ENCODE measurements around the gene SEMA6A. TPM values are rescaled to one million over a fixed set of nuclear protein-coding genes. Genes with fewer than 3 reads are reported as not detected.

SEMA6A gene
- total and polyA plus RNA-seq, 2 experiments from 2014 or later = 233 to 400 TPM

- Histone ChIP-seq H2AFZ (no peak overlapping the region), H3F3A (replicated peaks; ENCODE audit: low read depth) (peaks cover 7% of the 10 kb centered on the region), H3K79me2 (replicated peaks; ENCODE audit: insufficient read depth) (peaks cover 80% of the 10 kb centered on the region), H3K27me3 (ENCODE audit: insufficient read depth) (no peaks in the 10 kb centered on the region), H3K9me2 (ENCODE audit: insufficient read depth) (no peaks in the 10 kb centered on the region), H3K4me1 (ENCODE audit: insufficient read depth) (peaks cover 46% of the 10 kb centered on the region), H3K36me3 (ENCODE audit: insufficient read depth) (no peaks in the 10 kb centered on the region; the same call in 1 of the 2 replicates), H3K27ac (ENCODE audit: low read depth) (peak overlapping the region; percentile 60; the same call in 1 of the 2 replicates), H3K4me3 (peak overlapping the region; percentile 98), H3K4me2 (peak overlapping the region; percentile 90), H4K20me1 (replicated peaks; ENCODE audit: insufficient read depth) (peaks cover 46% of the 10 kb centered on the region)
- Mint-ChIP-seq H3K9me3 (no peaks in the 10 kb centered on the region; the same call in 2 of the 3 replicates), H3K4me3 (peak overlapping the region; percentile 99), H3K27me3 (ENCODE audit: insufficient read depth, low read depth, poor library complexity) (peaks cover 13% of the 10 kb centered on the region), H3K4me1 (peaks cover 42% of the 10 kb centered on the region), H3K36me3 (ENCODE audit: low read depth) (peaks cover 42% of the 10 kb centered on the region), H3K27ac (peak overlapping the region; percentile 94)
- TF ChIP-seq POLR2AphosphoS5 (IDR thresholded peaks at IDR 0.05; ENCODE audit: low read depth) (peak; percentile 45), ZNF331 (CRISPR knock-in tag; IDR thresholded peaks at IDR 0.05; ENCODE audit: low read depth) (no peak)
- DNase-seq (ENCODE audit: low spot score) (peak; percentile 56), ATAC-seq (peak; percentile 7)
Observed at GRCh38 chr5:116572350-116573278, 2.0 kb downstream of the SEMA6A start.

GRCh38 chr5:116571568-116572349 lies 2.9 kb downstream of the SEMA6A start:
- H3K4me3 Mint-ChIP-seq = peak overlapping the region; percentile 99
- Histone ChIP-seq H3K4me1 (ENCODE audit: insufficient read depth) (peaks cover 49% of the 10 kb centered on the region), H3F3A (replicated peaks; ENCODE audit: low read depth) (peaks cover 7% of the 10 kb centered on the region), H3K27ac (ENCODE audit: low read depth) (no peak overlapping the region), H4K20me1 (replicated peaks; ENCODE audit: insufficient read depth) (peaks cover 52% of the 10 kb centered on the region), H3K27me3 (ENCODE audit: insufficient read depth) (no peaks in the 10 kb centered on the region), H3K9me2 (ENCODE audit: insufficient read depth) (no peaks in the 10 kb centered on the region), H3K4me3 (peak overlapping the region; percentile 98), H2AFZ (no peak overlapping the region), H3K36me3 (ENCODE audit: insufficient read depth) (no peaks in the 10 kb centered on the region; the same call in 1 of the 2 replicates), H3K79me2 (replicated peaks; ENCODE audit: insufficient read depth) (peaks cover 89% of the 10 kb centered on the region), H3K4me2 (peak overlapping the region; percentile 90)
- peaks cover 48% of the 10 kb centered on the region for H3K36me3 Mint-ChIP-seq (ENCODE audit: low read depth)
- TF ChIP-seq EZH2phosphoT487 (IDR thresholded peaks at IDR 0.05; ENCODE audit: unreplicated experiment) = no peak
- peak in 1 of 2 experiments; percentile 19; a peak in 1 of 4 replicates for TF ChIP-seq CTCF (conservative IDR thresholded peaks at IDR 0.05; ENCODE audit: low read depth in 2 of 2)
- no peak for TF ChIP-seq ZNF462 (CRISPR knock-in tag; IDR thresholded peaks at IDR 0.05)
- H3K27ac Mint-ChIP-seq = peak overlapping the region; percentile 94
- DNase-seq (ENCODE audit: low spot score) (peak; percentile 51), ATAC-seq (no peak)
- H3K9me3 Mint-ChIP-seq = no peaks in the 10 kb centered on the region; the same call in 2 of the 3 replicates
- peaks cover 44% of the 10 kb centered on the region for H3K4me1 Mint-ChIP-seq
- H3K27me3 Mint-ChIP-seq (ENCODE audit: insufficient read depth, low read depth, poor library complexity) = peaks cover 13% of the 10 kb centered on the region

Measured in GM23338 (cell line).